Mesendoderm (in vitro differentiated cells): Measurements from ENCODE around the gene R3HDM1. TPM values are rescaled to one million over a fixed set of nuclear protein-coding genes. Genes with fewer than 3 reads are reported as not detected.

Experiments used
- DNase-seq: peaks from one replicate; pipeline ENCODE4 v3.0.0; 2013
- H2AK5ac ChIP-seq: 2 replicates; pipeline ENCODE4 v1.6.1; 2013; ENCODE audit warnings: low read length, inconsistent platforms
- H2BK120ac ChIP-seq: 2 replicates; pipeline ENCODE4 v1.6.1; 2013; ENCODE audit warnings: low read depth, mild to moderate bottlenecking, low read length, moderate library complexity, mixed read lengths
- H2BK15ac ChIP-seq: replicated peaks from 2 replicates; pipeline ENCODE4 v1.6.1; 2013; ENCODE audit warnings: low read depth, mild to moderate bottlenecking, moderate library complexity
- H2BK5ac ChIP-seq: 2 replicates; pipeline ENCODE4 v1.6.1; 2013; ENCODE audit warnings: low read length, inconsistent platforms
- H3K18ac ChIP-seq: 2 replicates; pipeline ENCODE4 v1.6.1; 2013; ENCODE audit warnings: mild to moderate bottlenecking, low read length, mixed read lengths
- H3K23ac ChIP-seq: one replicate; pipeline ENCODE4 v1.6.1; 2013; ENCODE audit warnings: low read length
- H3K27ac ChIP-seq: 2 replicates; pipeline ENCODE4 v1.5.1; 2013; ENCODE audit warnings: low read depth, mild to moderate bottlenecking, inconsistent platforms, low read length, moderate library complexity
- H3K27me3 ChIP-seq: 2 replicates; pipeline ENCODE4 v1.6.1; 2013; ENCODE audit warnings: low read length, control low read depth, mild to moderate bottlenecking, inconsistent platforms; ENCODE audit not compliant: insufficient read depth, poor library complexity
- H3K36me3 ChIP-seq: 2 replicates; pipeline ENCODE4 v1.6.1; 2013; ENCODE audit warnings: low read length, inconsistent platforms; ENCODE audit not compliant: control insufficient read depth, insufficient read depth
- H3K4ac ChIP-seq: one replicate; pipeline ENCODE4 v1.6.1; 2013; ENCODE audit warnings: low read depth, mild to moderate bottlenecking, low read length, moderate library complexity
- H3K4me1 ChIP-seq: 2 replicates; pipeline ENCODE4 v1.6.1; 2013; ENCODE audit warnings: low read depth, low read length, inconsistent platforms; ENCODE audit not compliant: control insufficient read depth
- H3K4me2 ChIP-seq: 2 replicates; pipeline ENCODE4 v1.6.1; 2013; ENCODE audit warnings: low read length
- H3K4me3 ChIP-seq: 2 replicates; pipeline ENCODE4 v1.5.1; 2013; ENCODE audit warnings: mild to moderate bottlenecking, low read length
- H3K56ac ChIP-seq: one replicate; pipeline ENCODE4 v1.6.1; 2013; ENCODE audit warnings: low read length
- H3K79me1 ChIP-seq: 2 replicates; pipeline ENCODE4 v1.6.1; 2013; ENCODE audit warnings: low read length, inconsistent platforms
- H3K79me2 ChIP-seq: 2 replicates; pipeline ENCODE4 v1.6.1; 2013; ENCODE audit warnings: mild to moderate bottlenecking, low read length; ENCODE audit not compliant: control insufficient read depth, insufficient read depth
- H3K9ac ChIP-seq: 2 replicates; pipeline ENCODE4 v1.6.1; 2013; ENCODE audit warnings: low read length, inconsistent platforms
- H4K5ac ChIP-seq: one replicate; pipeline ENCODE4 v1.6.1; 2013; ENCODE audit warnings: low read length
- H4K8ac ChIP-seq: one replicate; pipeline ENCODE4 v1.6.1; 2013; ENCODE audit warnings: low read depth, mild to moderate bottlenecking, control low read depth, low read length, moderate library complexity
- WGBS: extraction: QIAGEN DNeasy Blood & Tissue Kit; methylation state at CpG from one replicate; pipeline ENCODE4 v1.1.7; 2013; ENCODE audit warnings: low lambda C conversion rate, missing lambda C conversion rate; ENCODE audit not compliant: insufficient coverage; ENCODE audit errors: extremely low coverage; 5-methylcytosine and 5-hydroxymethylcytosine counted together
- polyA plus RNA-seq, 2 experiments: library from polyadenylated mRNA; stranded (reverse); fragments of 200-250 nt; gene quantifications; one replicate each; pipeline ENCODE4 v1.2.3, GENCODE V29; 2013

R3HDM1 gene
- polyA plus RNA-seq (2013, experiment 1 of 2) = 62.2 TPM
- polyA plus RNA-seq (2013, experiment 2 of 2) = 61.4 TPM

- peak within 1 kb of the TSS; percentile 79 for H4K8ac ChIP-seq
- H3K18ac ChIP-seq = peak within 1 kb of the TSS; percentile 81
- H3K4ac ChIP-seq = no peak within 1 kb of the TSS
- H3K4me3 ChIP-seq = peak within 1 kb of the TSS; percentile 76
- DNase-seq = peak; percentile 100
- peak within 1 kb of the TSS; percentile 1 for H2BK5ac ChIP-seq
- no peak within 1 kb of the TSS for H2BK120ac ChIP-seq
- peak within 1 kb of the TSS; percentile 83 for H3K9ac ChIP-seq
- no peak within 1 kb of the TSS for H4K5ac ChIP-seq
- no peaks in the 10 kb centered on the region for H3K4me1 ChIP-seq
- no peak within 1 kb of the TSS for H2AK5ac ChIP-seq
- H2BK15ac ChIP-seq = no peak within 1 kb of the TSS
- peak within 1 kb of the TSS; percentile 88 for H3K56ac ChIP-seq
- peak within 1 kb of the TSS; percentile 72 for H3K4me2 ChIP-seq
- no peaks in the 10 kb centered on the region for H3K27me3 ChIP-seq
- peak within 1 kb of the TSS; percentile 3 for H3K23ac ChIP-seq
- no CpG with 5 or more reads among the region's 75 CpGs for WGBS
- no peaks in the 10 kb centered on the region for H3K36me3 ChIP-seq
- H3K27ac ChIP-seq = peak within 1 kb of the TSS; percentile 68
- peaks cover 3% of the 10 kb centered on the region for H3K79me1 ChIP-seq
- peaks cover 29% of the 10 kb centered on the region for H3K79me2 ChIP-seq
Measured at GRCh38 chr2:135531231-135532197, at the start of gene R3HDM1. R3HDM1 (plus strand) TSS chr2:135531484; CDS start chr2:135604846, 73,362 bp downstream.

GRCh38 chr2:135485441-135485840, 45.8 kb upstream of the R3HDM1 start:
- Histone ChIP-seq H3K4me3 (no peak overlapping the region), H3K36me3 (no peaks in the 10 kb centered on the region), H3K4ac (no peak overlapping the region)

GRCh38 chr2:135490376-135490775, 40.9 kb upstream of the R3HDM1 start:
- no peak overlapping the region for H3K56ac ChIP-seq
- no peak overlapping the region for H3K4ac ChIP-seq
- H2BK15ac ChIP-seq = no peak overlapping the region
- H3K4me1 ChIP-seq = no peaks in the 10 kb centered on the region
- no peak overlapping the region for H3K23ac ChIP-seq
- DNase-seq = peak; percentile 6
- H3K9ac ChIP-seq = no peak overlapping the region
- H2BK120ac ChIP-seq = no peak overlapping the region
- H3K79me1 ChIP-seq = no peaks in the 10 kb centered on the region
- no peak overlapping the region for H2BK5ac ChIP-seq
- no peak overlapping the region for H3K27ac ChIP-seq
- H4K8ac ChIP-seq = no peak overlapping the region
- no peak overlapping the region for H3K4me3 ChIP-seq
- no CpG with 5 or more reads among the region's 1 CpG for WGBS
- no peak overlapping the region for H3K18ac ChIP-seq
- H3K4me2 ChIP-seq = no peak overlapping the region
- no peaks in the 10 kb centered on the region for H3K36me3 ChIP-seq
- H2AK5ac ChIP-seq = no peak overlapping the region
- H3K27me3 ChIP-seq = no peaks in the 10 kb centered on the region
- no peak overlapping the region for H4K5ac ChIP-seq
- no peaks in the 10 kb centered on the region for H3K79me2 ChIP-seq

More at GRCh38 chr2:135485441-135485840, 45.8 kb upstream of the R3HDM1 start:
- no CpG with 5 or more reads among the region's 4 CpGs for whole genome bisulfite sequencing
- H3K23ac ChIP-seq = no peak overlapping the region
- no peak overlapping the region for H3K18ac ChIP-seq
- no peaks in the 10 kb centered on the region for H3K79me1 ChIP-seq
- H3K27me3 ChIP-seq = no peaks in the 10 kb centered on the region
- no peaks in the 10 kb centered on the region for H3K79me2 ChIP-seq
- H4K5ac ChIP-seq = no peak overlapping the region
- no peak overlapping the region for H2AK5ac ChIP-seq
- DNase-seq = no peak
- H4K8ac ChIP-seq = no peak overlapping the region
- H3K9ac ChIP-seq = no peak overlapping the region
- H3K56ac ChIP-seq = no peak overlapping the region
- no peaks in the 10 kb centered on the region for H3K4me1 ChIP-seq
- H2BK5ac ChIP-seq = no peak overlapping the region
- H3K27ac ChIP-seq = no peak overlapping the region
- no peak overlapping the region for H2BK15ac ChIP-seq
- no peak overlapping the region for H2BK120ac ChIP-seq
- no peak overlapping the region for H3K4me2 ChIP-seq

GRCh38 chr2:135494503-135494902, 36.8 kb upstream of the R3HDM1 start:
- H3K4me2 ChIP-seq = no peak overlapping the region
- DNase-seq = no peak
- no peak overlapping the region for H2BK5ac ChIP-seq
- H3K56ac ChIP-seq = no peak overlapping the region
- H3K79me1 ChIP-seq = no peaks in the 10 kb centered on the region
- H3K4me1 ChIP-seq = no peaks in the 10 kb centered on the region
- no peak overlapping the region for H2BK120ac ChIP-seq
- no peak overlapping the region for H3K23ac ChIP-seq
- no peak overlapping the region for H3K9ac ChIP-seq
- H3K4ac ChIP-seq = no peak overlapping the region
- WGBS = no CpG with 5 or more reads among the region's 1 CpG
- no peak overlapping the region for H4K5ac ChIP-seq
- no peak overlapping the region for H3K27ac ChIP-seq
- no peaks in the 10 kb centered on the region for H3K36me3 ChIP-seq
- H2AK5ac ChIP-seq = no peak overlapping the region
- H4K8ac ChIP-seq = no peak overlapping the region
- no peak overlapping the region for H3K18ac ChIP-seq
- H3K27me3 ChIP-seq = no peaks in the 10 kb centered on the region
- H3K79me2 ChIP-seq = no peaks in the 10 kb centered on the region
- no peak overlapping the region for H2BK15ac ChIP-seq
- H3K4me3 ChIP-seq = no peak overlapping the region

- Histone ChIP-seq H3K27ac (no peak overlapping the region), H3K9ac (no peak overlapping the region), H2BK120ac (no peak overlapping the region), H2BK5ac (no peak overlapping the region), H4K5ac (no peak overlapping the region), H3K23ac (no peak overlapping the region), H3K56ac (no peak overlapping the region), H3K79me1 (no peaks in the 10 kb centered on the region), H3K36me3 (no peaks in the 10 kb centered on the region), H3K27me3 (no peaks in the 10 kb centered on the region), H3K4ac (no peak overlapping the region), H4K8ac (no peak overlapping the region), H3K4me2 (no peak overlapping the region), H2AK5ac (no peak overlapping the region), H3K79me2 (no peaks in the 10 kb centered on the region), H2BK15ac (no peak overlapping the region), H3K4me3 (no peak overlapping the region), H3K18ac (no peak overlapping the region), H3K4me1 (no peaks in the 10 kb centered on the region)
- DNase-seq = no peak
- no CpG with 5 or more reads among the region's 2 CpGs for WGBS
Measured at GRCh38 chr2:135494917-135495316, 36.4 kb upstream of the R3HDM1 start.
